GM18517 (cell line): ENCODE measurements around the gene FBXW8.

ENCODE experiments used
- ATAC-seq: cut with Tn5 transposase; IDR thresholded peaks from one replicate; pipeline ENCODE4 v1.9.1; 2021; ENCODE audit warnings: mild to moderate bottlenecking, moderate library complexity; ENCODE audit not compliant: unreplicated experiment

The FBXW8 gene

DNA sequence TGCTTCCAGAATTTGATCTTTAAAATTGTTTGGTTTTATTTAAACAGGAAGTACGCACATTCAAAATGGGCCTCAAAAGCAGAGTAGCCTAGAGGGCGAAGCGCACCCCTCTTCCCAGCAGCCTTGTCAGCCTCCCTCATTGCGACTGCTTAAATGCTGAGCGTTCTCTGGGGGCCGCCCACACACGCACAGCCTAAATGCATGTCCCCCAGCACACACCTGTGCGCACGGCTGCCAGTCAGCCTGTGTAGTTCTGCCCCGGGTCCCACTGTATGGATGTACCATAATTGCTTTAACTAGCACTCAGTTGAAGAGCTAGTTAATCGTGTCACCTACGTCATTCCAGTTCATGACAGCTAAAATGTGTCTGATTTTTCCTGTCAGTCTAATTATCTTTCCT, 109.1 kb downstream of the FBXW8 start:
- ATAC-seq = no peak

GRCh38 chr12:117020536-117021220, 109.9 kb downstream of the FBXW8 start:
- no peak for ATAC-seq

DNA sequence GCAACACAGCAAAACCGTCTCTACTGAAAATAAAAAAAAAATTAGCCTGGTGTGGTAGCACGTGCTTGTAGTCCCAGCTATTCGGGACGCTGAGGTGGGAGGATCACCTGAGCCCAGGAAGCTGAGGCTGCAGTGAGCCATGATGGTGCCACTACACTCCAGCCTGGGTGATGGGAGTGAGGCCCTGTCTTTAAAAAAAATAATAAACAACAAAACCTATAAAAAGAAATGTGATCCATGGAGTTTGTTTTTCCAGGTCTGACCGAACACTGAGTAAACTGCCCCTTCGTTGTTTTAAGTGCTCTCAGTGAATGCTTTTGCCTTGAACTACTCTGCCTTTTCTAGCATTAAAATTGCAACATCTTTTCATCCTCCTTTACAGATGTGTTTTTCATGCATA, 111.7 kb downstream of the FBXW8 start:
- ATAC-seq = no peak

DNA sequence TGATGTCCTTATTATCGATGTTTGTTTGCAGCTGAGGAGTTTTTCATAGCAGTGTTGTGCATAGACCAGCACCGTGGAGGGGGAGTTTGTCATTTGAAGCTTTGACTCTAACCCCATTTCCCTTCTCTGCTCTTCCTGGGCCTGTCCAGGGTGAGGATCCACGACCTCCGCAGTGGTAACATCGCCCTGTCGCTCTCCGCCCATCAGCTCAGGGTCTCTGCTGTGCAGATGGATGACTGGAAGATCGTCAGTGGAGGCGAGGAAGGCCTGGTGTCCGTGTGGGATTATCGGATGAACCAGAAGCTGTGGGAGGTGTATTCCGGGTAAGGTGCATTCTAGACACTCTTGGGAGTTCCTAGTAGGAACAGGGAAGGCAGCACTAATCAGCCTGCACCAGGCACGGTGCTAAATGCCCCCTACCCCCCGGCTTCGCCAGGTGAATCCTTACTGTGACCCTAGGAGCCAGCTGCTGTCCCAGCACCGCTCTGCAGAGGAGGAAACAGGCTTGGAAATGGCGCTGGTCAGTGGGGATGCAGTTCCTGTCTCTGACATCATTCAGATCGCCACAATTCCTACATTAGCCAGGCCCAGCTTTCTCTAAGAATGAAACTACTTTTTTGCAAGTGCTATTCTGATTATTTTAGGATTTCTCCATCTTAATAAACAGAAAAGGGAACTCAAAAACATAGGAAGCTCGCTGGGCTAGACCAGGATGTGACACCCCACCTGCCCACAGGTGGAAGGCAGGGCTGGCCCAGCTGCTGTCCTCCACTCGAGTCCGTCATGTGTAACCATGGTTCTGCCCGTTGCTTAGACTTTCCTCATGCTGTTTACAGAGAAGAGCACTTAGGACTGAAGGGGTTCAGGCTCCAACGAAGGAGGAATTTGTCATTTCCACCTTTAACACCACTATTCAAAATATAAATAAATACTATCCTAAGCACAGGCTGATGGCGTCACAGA, 113.5 kb downstream of the FBXW8 start:
- no peak for ATAC-seq

- ATAC-seq = no peak
Observed at GRCh38 chr12:117024961-117025480, 114.3 kb downstream of the FBXW8 start.

- no peak for ATAC-seq
Observed at GRCh38 chr12:117025481-117026151, 114.9 kb downstream of the FBXW8 start.

DNA sequence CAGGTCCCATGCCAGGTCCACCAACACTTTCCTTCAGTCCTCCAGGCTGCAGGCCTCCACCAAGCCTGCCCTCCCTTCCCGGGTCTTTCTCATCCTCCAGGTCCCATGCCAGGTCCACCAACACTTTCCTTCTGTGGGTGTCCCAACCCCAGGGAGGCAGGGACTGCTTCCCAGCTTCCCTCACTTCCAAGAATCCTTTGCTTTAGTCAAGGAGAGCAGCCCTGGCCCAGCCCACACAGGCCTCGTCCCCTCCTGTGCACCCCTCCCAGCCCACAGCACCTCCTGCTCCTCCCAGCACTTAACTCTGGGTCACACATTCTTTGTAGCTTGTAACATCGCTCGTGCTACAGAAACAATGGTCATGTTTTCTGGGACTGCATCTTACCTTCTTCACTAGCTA, 115.6 kb downstream of the FBXW8 start:
- no peak for ATAC-seq

DNA sequence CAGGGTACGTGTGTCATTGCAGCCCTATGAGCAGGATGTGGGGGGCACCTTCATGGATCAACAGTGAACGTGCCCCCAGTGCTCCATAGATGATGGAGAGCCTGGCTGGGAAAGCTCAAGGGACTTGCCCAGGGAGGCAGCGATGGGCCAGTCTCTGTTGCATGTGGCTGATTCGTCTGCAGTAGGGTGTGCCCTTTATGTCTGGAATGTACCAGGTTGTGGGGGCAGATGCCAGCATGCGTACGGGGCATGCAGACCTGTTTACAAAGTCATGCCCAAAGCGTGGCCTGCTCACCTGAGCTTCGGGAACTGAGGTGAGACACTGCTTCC, 116.1 kb downstream of the FBXW8 start:
- ATAC-seq = no peak

- no peak for ATAC-seq
Observed at GRCh38 chr12:117027251-117028086, 116.7 kb downstream of the FBXW8 start.

DNA sequence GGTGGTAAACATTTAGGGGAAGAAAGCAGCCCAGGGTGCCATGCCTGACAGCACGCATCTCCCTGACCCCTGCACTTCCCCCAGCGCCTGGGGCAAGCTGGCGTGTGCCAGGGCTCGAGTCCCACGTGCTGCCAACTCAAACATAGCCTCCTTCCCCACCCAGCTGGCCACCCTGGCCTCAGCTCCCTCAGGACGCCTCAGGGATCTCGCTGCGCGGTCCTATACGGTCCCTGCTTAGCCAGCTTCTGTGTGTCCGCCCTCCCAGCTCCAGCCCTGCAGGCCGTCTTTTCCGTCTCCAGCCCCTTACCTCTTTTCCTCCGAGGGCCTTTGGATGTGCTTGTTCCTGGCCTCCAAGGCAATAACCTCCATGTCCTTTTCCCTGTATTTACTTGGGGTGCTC, 117.5 kb downstream of the FBXW8 start:
- no peak for ATAC-seq

GRCh38 chr12:117030187-117030900, 119.6 kb downstream of the FBXW8 start:
- no peak for ATAC-seq

DNA sequence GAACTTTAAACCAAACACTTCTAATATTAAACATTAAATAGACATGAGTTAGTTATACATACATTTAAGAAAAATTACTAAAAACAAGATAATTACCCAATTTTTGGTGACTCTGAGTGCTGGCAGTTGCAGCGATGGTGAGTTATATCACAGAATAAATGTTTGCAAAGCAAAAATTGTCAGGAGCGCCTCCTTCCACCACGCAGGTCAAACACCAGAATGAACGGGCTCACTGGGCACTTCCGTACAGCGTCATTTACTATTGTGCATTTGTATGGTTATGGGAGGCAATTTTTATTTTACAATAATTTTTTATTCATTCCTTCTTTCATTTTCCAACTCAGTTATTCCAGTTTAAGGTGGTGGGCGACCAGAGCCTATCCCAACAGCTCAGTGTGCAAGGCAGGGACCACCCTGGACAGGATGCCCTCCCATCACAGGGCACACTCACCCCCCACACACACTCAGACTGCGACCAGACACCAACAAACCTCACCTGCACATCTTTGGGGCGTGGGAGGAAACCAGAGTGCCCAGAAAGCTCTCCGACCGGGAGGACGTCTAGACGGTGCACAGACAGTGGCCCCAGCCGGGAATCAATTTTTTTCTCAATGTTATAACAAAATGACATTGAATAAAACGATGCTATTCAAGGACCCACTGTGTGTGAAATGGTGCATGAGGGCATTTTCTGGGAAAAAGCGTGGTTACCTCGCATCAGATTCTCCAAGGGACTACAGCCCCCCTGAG, 121.3 kb downstream of the FBXW8 start:
- ATAC-seq = no peak

DNA sequence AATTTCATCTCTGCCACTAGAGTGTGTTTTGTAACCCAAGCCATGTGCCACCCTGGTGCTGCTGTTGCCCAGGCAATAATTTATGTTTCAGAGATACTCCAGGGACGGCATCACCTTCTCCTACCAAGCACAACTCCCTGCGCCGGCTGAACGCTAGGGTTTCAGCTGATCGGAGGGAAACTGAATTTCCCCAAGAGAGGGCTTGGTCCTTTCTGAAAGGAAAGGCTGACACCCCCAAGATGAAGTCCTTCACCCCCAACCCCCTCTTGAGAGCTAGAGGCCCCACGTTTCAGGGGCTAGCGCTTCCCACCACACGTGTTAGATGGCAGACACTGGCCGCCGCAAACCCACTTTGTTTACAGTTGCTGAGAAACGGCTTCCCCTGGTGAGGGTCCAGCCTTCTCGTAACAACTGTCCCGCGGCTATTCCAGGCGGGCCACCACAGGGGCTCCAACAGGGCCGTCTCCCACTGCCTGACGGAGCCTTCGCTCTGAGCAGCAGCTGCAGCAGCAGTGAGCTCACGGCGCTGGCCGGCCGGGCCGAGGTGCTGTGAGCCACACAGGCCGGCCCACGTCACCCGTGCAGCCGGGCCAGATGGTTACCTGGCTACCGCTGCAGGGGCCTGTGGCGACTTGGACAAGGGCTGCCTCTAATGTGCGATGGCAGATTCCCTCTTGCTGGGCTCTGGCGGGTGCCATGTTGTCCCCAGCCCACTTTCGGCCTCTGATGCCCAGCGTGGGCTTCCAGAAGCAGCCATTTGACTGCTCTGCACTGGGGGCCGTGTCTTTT, 122.0 kb downstream of the FBXW8 start:
- ATAC-seq = no peak

- no peak for ATAC-seq
Observed at GRCh38 chr12:117033382-117034221, 122.9 kb downstream of the FBXW8 start.

DNA sequence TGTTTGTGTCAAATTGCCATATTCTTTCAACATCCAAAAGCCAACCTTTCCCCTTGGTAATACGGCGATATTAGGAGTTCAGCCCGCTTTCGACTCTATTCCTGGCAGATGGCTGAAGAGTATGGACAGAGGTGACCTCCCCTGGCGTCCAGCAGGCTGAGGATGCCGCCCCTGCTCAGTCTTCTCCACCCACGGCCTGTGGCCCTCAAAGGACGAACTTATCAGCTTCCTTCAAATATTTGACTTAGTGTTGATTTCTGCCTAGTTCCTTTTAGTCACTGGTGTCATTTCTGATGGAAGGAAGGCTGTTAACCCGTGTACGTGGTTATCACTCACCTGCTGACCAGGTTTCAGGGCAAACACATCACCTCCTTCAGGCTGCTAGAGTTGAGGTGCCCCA, 123.5 kb downstream of the FBXW8 start:
- no peak for ATAC-seq

DNA sequence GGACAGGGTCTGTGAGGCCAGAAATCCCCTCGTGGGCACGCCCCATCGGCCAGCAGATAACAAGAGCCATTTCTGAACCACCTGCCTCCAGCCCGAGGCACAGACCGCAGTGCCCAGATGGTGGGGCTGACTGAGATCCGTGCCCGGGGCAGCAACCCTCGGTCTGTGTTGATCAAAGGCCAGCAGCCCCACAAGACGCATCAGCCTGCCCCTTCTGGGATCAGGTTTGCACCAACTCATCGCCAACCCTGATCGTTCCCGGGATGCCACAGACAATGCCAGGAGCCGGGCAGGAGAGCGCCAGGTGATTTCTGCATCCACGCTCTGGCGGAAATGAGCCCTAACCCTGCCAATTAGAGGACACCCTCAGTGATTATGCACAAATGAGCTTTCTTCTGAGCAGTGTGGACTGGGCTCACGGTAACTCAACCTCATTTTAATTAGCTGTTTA, 124.0 kb downstream of the FBXW8 start:
- ATAC-seq = no peak

DNA sequence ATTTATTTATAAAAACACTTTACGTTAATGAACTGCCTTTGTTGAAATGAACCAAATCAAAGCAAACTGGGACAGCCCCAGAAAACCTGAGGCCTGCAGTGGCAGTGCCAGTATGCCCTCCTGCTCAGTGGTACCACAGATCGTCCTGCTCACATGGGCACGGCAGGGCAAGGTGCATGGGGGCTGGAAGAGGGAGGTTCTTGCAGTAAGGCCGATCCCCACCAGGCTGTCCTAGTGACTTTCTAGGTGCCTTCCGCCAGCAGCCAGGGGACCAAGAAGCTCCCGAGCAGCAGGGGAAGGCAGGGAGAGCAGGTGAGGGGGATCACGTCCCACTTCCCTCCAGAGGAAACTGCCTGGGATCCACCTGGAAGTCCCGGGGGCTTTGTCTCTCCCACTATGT, 124.5 kb downstream of the FBXW8 start:
- ATAC-seq = no peak

DNA sequence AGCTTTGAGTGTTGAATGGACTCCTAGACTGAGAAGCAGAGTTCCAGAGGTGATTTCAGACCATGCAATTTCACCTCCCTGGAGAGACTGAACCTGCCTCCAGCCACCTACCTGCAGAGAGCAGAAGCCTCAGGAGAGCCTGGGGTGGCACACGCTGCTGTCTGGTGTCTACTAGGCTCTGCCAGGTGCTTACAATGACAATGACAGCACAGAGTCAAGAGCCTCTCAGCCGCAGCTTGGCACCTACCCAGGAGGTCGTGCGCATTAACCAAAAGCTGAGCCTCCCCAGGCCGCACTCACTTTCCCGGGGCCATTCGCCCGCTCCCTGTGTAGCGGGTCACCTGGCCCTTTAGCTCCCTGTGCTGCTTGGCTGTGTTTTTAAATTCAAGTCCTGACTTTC, 125.3 kb downstream of the FBXW8 start:
- no peak for ATAC-seq
